Hepatocyte (in vitro differentiated cells): ENCODE measurements around the gene RPL9.

Experiments used
- CTCF ChIP-seq: fragments of 200-600 bp; sonication (generic); IDR thresholded peaks from 2 replicates; pipeline ENCODE4 v1.5.1; 2016; ENCODE audit warnings: antibody characterized with exemption, mild to moderate bottlenecking; ENCODE audit not compliant: poor library complexity
- EZH2 ChIP-seq: fragments of 200-600 bp; sonication (generic); IDR thresholded peaks from 2 replicates; pipeline ENCODE4 v1.6.1; 2016; ENCODE audit warnings: antibody characterized with exemption, mild to moderate bottlenecking, borderline replicate concordance

GRCh38 chr4:39472396-39472795, 13.7 kb upstream of the RPL9 start:
- TF ChIP-seq CTCF (no peak), EZH2 (no peak)
